CD4-positive, alpha-beta T cell treated with Interleukin-6 at 100 ng/mL for 8 hours (primary cell): ENCODE results near the gene RIC8B.

Experiments
- DNase-seq: peaks from one replicate; pipeline ENCODE4 v3.0.0-alpha.2; 2020; ENCODE audit warnings: mixed read lengths, low spot score

RIC8B gene

DNA sequence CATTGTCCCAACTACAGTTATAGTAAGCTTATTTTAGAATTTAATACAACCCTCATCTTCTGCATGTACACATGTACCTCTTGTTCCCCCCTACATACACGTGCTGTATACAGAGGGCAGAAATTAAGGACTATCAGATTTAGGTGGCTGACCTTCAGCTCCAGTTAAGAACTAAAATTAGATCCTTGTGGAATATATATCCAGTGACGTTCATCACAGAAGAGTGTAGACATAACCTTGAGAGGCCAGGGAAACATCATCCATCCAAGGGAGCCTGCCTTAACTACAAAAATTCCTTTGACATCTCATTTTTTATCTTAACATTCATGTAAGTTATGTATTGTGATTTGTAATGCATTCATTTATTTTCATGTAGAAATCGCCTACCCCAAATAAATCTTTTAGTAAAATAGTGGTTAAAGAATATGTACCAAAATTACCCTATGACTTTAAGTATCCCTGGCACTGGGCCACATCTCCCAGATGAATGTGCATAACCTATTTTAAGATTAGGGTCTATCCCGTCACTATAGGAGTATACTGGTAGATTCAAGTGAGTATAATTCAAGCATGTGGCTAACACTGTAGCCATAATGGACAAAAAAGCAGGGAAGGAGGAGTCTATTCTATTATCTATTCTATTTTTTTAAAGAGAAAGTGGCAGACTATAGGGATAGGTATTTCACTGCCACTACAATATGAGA, 27.5 kb downstream of the RIC8B start:
- no peak for DNase-seq

- no peak for DNase-seq
These were observed 30.2 kb downstream of the RIC8B start for GRCh38 chr12:106804668-106805067.

GRCh38 chr12:106814714-106815113, 40.2 kb downstream of the RIC8B start:
- no peak for DNase-seq

DNA sequence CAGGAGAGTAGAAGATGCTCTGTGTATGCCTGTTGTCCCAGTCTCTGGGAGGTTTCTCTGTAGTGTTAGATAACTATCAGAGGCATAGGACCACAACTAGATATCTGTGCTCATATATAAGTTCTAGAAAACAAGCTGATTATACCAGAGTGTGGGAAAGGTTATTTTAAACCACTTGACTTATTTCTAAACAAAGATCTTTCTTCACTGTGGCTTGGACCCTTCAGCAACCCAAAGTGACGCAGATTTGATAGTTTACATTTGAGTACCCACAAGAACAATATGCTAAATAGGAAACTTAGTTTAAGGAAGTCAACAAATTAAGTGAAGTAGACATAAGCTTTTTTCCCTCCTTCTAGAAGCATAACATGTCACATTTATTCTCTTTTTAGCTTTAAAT, 41.3 kb downstream of the RIC8B start:
- DNase-seq, result no peak

DNA sequence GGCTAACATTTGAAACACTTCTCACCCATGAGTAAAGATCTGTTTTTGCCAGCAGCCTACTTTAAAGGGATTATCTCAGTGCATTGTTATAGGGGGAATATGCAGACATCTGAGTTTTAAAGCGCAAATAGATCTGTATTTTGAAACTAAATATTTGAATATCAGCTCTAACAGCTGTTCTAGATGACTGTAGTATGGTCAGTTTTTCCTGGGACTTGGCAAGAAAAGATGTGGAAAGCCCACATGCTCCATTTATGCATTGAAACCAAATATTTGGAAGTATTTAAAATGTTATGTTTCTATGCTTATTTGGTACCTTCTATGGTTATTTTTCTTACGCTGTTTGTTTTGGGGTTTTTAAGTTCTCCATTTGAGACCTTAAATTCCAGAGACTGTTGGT, 41.7 kb downstream of the RIC8B start:
- DNase-seq, result no peak

- DNase-seq, result no peak
These were observed 45.5 kb downstream of the RIC8B start for GRCh38 chr12:106819991-106820390.

DNA sequence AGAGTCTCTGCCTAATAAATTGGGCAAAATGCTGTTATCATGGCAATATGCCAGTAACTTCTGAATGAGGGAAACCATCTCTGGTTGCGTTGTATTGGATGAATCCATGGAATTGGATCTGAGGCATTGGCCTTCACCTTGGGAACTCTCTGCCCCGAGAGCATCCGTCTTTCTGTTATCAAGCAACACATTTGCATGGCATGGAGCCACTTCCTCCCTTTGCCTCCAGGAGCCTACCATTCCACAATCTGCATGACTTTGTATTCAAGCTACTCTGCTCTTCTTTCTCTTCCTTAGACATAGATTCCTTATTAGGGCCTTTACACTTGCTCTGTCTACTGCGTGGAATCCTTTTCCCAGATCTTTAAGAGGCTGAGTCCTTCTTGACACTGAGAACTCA, 57.2 kb downstream of the RIC8B start:
- DNase-seq, result no peak

DNA sequence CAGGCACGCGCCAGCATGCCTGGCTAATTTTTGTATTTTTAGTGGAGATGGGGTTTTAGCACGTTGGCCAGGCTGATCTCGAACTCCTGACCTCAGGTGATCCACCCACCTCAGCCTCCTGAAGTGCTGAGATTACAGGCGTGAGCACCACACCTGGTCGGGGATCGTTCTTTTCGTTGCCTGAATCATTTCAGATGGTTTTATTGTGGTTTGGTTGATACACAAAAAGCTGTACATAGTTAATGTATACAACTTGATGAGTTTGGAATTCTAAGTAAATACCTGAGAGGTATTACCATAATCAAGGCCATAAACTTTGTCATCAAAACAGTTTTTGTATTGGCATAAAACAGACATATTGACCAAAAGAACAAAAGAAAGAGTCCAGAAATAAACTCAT, 63.3 kb downstream of the RIC8B start:
- DNase-seq, result no peak

GRCh38 chr12:106839333-106839732, 64.9 kb downstream of the RIC8B start:
- DNase-seq, result no peak

GRCh38 chr12:106840243-106840642, 65.8 kb downstream of the RIC8B start:
- no peak for DNase-seq

GRCh38 chr12:106841510-106842302, 67.2 kb downstream of the RIC8B start:
- DNase-seq, result peak; percentile 42

GRCh38 chr12:106845902-106846301, 71.4 kb downstream of the RIC8B start:
- no peak for DNase-seq

- no peak for DNase-seq
These were observed 73.4 kb downstream of the RIC8B start for GRCh38 chr12:106847861-106848260.

DNA sequence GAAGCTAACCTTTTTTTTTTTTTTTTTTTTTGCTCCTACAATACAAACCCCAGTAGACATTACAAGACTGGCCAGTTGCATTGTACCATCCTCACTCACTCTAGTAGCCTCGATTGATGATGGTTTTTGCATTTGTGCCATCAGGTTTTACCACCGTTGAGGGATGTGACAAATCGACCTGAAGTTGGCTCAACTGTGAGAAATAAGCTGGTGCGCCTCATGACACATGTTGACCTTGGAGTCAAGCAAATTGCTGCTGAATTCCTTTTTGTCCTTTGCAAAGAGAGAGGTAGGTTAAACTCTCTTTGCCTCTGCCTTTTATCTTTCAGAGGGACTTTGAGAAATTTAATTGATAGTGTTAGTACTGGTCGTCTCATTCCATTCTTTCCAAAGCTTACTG, 76.8 kb downstream of the RIC8B start:
- no peak for DNase-seq

DNA sequence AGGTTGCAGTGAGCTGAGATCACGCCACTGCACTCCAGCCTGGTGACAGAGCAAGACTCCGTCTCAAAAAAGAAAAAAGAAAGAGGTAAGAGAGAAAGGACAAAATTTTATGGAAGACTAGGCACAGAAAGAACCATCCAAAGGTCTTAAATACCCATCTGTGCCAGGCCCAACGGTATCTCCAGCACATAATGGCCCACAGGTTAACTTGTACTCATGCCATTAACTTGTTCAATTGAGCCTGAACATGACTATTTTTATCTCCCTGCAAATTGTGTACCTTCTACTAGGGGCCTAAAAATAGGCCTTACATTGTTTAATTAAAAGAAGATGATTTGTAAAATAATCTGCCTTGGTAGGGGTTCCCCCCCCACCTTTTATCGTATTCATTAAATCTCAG, 80.2 kb downstream of the RIC8B start:
- no peak for DNase-seq

DNA sequence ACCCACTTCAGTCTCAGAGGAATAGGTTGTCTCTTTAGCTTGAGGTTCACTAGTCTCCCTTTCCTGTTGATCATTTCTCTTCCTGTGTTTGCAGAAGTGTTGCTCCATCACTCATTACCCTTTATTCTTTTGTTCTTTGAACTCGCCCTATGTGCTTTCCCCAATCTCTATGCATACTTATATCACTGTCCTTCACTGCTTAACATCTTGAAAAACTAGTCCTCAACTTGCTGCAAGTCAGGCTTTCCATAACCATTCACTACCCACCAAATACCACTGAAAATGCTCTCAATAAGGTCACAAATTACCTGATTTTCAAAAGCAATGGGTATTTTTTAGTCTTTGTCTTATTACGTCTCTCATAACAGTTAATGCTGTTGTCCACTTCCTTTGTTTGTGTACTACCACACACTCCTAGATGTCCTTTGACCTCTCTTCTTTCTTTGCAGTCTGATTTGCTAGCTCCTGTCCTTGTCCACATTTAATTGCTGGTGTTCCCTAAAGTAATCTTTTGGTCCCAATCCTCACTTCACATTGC, 80.8 kb downstream of the RIC8B start:
- no peak for DNase-seq

GRCh38 chr12:106861984-106862916, 87.8 kb downstream of the RIC8B start:
- no peak for DNase-seq

DNA sequence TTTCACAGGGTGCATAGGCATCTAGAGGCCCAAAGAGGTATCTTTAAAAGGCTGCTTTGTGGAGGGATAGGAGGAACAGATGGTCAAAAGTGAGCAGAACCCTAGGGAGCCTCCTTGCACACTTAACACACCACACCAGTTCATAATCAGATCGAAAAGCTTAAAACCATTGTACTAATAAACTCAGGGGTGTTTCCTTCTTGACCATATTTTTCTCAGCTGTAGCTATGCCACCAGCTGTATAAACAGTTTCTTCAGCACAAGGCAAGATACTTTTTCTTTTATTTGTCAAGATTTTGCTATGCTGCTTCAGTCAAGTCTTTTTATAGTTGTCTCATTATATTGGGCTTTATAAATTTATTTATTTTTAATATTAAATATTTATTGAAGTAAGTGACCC, 88.7 kb downstream of the RIC8B start:
- no peak for DNase-seq

- DNase-seq, result no peak
These were observed 91.2 kb downstream of the RIC8B start for GRCh38 chr12:106865683-106866082.

DNA sequence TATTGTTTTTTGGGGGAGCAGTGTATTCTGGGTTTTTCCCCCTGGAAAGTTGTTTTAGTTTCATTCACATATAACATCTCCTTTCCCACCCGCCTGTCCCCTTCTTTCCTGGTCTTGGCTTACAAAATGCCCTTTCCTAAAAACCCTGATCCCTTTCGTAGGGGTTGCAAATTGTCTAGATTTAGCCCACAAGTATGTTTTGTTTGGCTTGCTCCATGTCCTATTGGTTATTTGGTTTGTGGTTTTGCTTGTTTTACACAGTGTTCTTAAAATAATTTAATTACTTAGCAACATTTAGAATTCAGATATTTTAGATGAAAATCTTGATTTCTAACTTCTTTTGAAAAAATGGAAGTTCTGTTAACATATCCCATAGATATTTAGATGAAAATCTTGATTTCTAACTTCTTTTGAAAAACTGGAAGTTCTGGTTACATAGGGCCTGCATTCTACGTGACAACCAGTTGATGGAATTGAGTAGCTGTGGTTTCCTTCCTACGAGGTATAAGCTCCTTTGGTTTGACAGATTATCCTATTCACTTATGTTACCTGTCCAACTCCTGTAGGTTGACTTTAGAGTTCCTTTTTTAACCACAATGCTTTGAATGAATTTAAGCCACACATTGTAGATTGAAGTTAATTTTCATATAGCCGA, 92.1 kb downstream of the RIC8B start:
- no peak for DNase-seq

DNA sequence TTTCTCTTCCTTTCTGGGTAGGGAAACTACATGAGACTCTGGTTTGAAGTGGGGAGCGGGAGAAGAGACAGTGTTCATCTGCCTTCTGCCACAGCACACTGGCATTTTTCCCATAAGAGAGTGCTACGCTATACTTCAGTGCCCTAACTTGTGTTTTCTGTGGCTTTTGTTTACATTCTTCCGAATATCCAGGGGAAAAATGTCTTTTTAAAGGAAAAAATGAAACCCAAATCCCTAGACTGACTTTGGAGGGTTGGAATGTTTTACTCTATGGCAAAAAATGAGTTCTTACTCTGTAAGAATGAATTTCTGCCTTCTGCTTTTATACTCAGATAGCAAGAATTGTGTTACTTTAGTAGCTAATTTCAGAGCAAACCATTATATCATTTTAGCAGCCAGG, 93.2 kb downstream of the RIC8B start:
- no peak for DNase-seq
